ENCODE data around the gene ACTN4.

The ACTN4 gene

GRCh38 chr19:38693380-38694223, 46.2 kb downstream of the ACTN4 start:
- in situ Hi-C loops (cut with HindIII; ENCODE audit: low sequenced_read_pairs), result no loop called here

GRCh38 chr19:38695317-38695683, 47.9 kb downstream of the ACTN4 start:
- in situ Hi-C loops (cut with HindIII; ENCODE audit: low sequenced_read_pairs), result no loop called here

- in situ Hi-C loops (cut with HindIII; ENCODE audit: low sequenced_read_pairs), result no loop called here
These were observed 48.6 kb downstream of the ACTN4 start for GRCh38 chr19:38695832-38696728.

- in situ Hi-C loops (cut with HindIII; ENCODE audit: low sequenced_read_pairs), result no loop called here
These were observed 49.2 kb downstream of the ACTN4 start for GRCh38 chr19:38696729-38697055.

- in situ Hi-C loops (cut with HindIII; ENCODE audit: low sequenced_read_pairs), result no loop called here
These were observed 49.7 kb downstream of the ACTN4 start for GRCh38 chr19:38697197-38697596.

GRCh38 chr19:38697641-38698071, 50.2 kb downstream of the ACTN4 start:
- in situ Hi-C loops (cut with HindIII; ENCODE audit: low sequenced_read_pairs), result no loop called here

- in situ Hi-C loops (cut with HindIII; ENCODE audit: low sequenced_read_pairs), result no loop called here
These were observed 51.0 kb downstream of the ACTN4 start for GRCh38 chr19:38698225-38699026.

- in situ Hi-C loops (cut with HindIII; ENCODE audit: low sequenced_read_pairs), result no loop called here
These were observed 51.5 kb downstream of the ACTN4 start for GRCh38 chr19:38699027-38699346.

- in situ Hi-C loops (cut with HindIII; ENCODE audit: low sequenced_read_pairs), result no loop called here
These were observed 52.3 kb downstream of the ACTN4 start for GRCh38 chr19:38699647-38700349.

GRCh38 chr19:38700350-38700901, 53.0 kb downstream of the ACTN4 start:
- in situ Hi-C loops (cut with HindIII; ENCODE audit: low sequenced_read_pairs), result no loop called here

- in situ Hi-C loops (cut with HindIII; ENCODE audit: low sequenced_read_pairs), result no loop called here
These were observed 53.5 kb downstream of the ACTN4 start for GRCh38 chr19:38700902-38701454.

GRCh38 chr19:38701455-38702063, 54.1 kb downstream of the ACTN4 start:
- in situ Hi-C loops (cut with HindIII; ENCODE audit: low sequenced_read_pairs), result no loop called here

GRCh38 chr19:38702278-38702677, 54.8 kb downstream of the ACTN4 start:
- in situ Hi-C loops (cut with HindIII; ENCODE audit: low sequenced_read_pairs), result no loop called here

GRCh38 chr19:38703509-38703908, 56.1 kb downstream of the ACTN4 start:
- in situ Hi-C loops (cut with HindIII; ENCODE audit: low sequenced_read_pairs), result no loop called here

- in situ Hi-C loops (cut with HindIII; ENCODE audit: low sequenced_read_pairs), result no loop called here
These were observed 57.1 kb downstream of the ACTN4 start for GRCh38 chr19:38704488-38705026.

- in situ Hi-C loops (cut with HindIII; ENCODE audit: low sequenced_read_pairs), result no loop called here
These were observed 58.0 kb downstream of the ACTN4 start for GRCh38 chr19:38705197-38706019.

GRCh38 chr19:38706792-38707511, 59.5 kb downstream of the ACTN4 start:
- in situ Hi-C loops (cut with HindIII; ENCODE audit: low sequenced_read_pairs), result no loop called here

Data from endothelial cell of hepatic sinusoid (primary cell).